Measurements from ENCODE around the gene GPR42.

The GPR42 gene

DNA sequence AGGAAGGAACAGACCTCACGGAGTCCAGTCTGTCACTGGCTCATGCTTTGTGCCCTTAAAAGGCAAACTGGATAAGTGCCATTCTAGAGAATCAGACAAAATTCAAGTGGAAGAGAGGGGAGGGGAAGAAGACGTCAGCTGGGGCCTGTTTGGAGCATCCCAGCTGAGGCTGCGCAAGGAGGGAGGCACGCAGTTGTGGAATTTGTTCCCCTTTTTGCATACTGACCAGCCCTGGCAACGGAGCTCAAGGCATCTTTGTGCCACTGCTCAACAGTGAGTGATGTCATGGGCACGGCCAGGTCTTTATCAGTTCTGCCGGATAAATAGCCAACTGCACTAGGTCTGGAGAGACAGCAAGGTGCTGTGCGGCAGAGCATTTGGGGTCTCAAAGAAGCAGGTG, at the start of gene GPR42:
GPR42 (plus strand) TSS at position 347 of the 400 bp plus-strand sequence. CDS start 292 bp downstream, outside the sequence.
- no peak for ATAC-seq

- ATAC-seq = no peak
These were observed 49.6 kb upstream of the GPR42 start for GRCh38 chr19:35321291-35321690.

DNA sequence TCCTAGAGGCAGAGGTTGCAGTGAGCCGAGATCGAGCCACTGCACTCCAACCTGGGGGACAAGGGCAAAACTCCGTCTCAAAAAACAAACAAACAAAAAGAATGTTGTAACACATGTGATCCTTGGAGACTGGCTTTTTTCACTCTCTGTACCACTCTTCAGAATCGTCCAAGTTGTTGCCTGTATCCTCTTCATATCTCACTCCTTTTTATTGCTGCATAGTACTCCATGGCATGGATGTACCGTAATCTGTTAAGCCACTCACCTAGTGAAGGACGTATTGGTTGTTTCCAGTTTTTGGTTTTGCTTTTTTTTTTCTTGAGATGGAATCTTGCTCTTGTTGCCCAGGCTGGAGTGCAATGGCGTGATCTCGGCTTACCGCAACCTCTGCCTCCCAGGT, 48.9 kb upstream of the GPR42 start:
- no peak for ATAC-seq

DNA sequence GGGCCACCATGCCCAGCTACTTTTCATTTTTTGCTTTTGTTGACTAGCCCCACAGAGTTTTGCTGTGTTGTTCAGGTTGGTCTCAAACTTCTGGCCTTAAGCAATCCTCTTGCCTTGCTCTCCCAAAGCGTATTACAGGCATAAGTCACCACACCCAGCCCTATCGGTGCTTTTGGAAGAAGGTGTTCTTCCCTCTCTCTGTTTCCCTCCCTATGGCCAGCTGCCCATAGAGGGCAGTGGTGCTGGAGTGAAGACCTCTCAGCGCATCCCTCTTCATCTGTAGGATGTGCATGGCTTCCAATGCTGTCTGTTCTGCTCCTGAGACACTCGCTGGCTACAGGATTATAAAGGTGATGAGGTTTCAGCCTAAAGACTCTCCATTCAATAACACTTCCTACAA, 43.2 kb upstream of the GPR42 start:
- no peak for ATAC-seq

DNA sequence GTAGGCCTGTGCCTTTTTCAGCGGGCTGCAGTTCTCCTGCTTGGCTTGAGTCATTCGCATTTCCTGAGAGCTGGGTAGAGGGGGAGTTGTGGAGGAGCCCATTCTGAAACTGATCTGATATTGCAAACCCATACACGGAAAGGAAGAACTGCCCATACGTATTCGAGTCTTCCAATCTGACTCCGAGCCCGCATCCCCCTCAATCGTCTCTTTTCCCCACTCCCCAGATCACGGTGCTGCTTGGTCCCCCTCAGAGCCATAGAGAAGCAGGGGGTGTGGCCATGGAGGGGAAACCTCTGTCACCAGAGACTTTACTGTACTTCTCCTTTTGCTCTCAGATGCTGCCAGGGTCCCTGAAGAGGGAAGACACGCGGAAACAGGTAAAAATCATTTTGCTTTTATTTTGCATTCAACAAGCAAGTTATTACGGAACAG, 42.0 kb upstream of the GPR42 start, which contains the start of gene CD22:
CD22 (plus strand) TSS at position 337 of the 435 bp plus-strand sequence. CDS start 2,854 bp downstream, outside the sequence.
- peak in 1 of 2 donors; percentile 49 for ATAC-seq

GRCh38 chr19:35329323-35329722, 41.5 kb upstream of the GPR42 start:
- ATAC-seq = no peak

GRCh38 chr19:35330475-35330874, 40.4 kb upstream of the GPR42 start:
- no peak for ATAC-seq

GRCh38 chr19:35331551-35332214, 39.2 kb upstream of the GPR42 start:
- ATAC-seq = no peak

- peak in 1 of 2 donors; percentile 28 for ATAC-seq
These were observed 38.1 kb upstream of the GPR42 start for GRCh38 chr19:35332817-35333216.

- ATAC-seq = no peak
These were observed 36.6 kb upstream of the GPR42 start for GRCh38 chr19:35334144-35334753.

DNA sequence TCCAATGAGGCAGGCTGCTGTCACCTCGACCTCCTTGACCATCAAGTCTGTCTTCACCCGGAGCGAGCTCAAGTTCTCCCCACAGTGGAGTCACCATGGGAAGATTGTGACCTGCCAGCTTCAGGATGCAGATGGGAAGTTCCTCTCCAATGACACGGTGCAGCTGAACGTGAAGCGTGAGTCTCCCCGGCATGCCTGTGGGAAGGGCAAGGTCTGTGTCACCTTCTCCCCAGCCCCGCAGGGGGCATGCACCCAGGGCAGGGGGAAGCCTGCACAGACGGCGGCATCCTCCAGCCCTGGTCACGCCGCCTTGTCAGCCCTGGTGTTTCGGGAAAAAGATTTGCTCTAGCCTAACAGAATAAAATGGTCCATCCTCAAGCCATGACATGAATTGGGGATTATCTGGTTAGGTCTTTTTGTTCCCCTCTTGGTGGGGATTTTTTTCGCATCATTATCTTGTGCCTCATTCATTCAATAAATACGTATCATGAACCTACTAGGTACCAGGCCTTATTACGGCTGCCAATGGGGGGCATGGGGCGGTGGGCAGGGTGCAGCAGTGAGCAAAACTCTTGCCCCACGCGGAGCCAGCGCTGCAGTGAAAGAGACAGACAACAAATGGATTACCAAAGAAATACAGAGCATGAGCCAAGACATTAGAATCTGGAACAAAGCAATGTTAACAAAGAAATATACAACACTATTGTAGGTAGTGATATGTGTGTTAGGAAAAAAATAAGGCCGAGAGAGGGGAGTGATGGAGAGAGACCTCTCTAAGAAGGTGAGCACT, 34.5 kb upstream of the GPR42 start:
- ATAC-seq = no peak

DNA sequence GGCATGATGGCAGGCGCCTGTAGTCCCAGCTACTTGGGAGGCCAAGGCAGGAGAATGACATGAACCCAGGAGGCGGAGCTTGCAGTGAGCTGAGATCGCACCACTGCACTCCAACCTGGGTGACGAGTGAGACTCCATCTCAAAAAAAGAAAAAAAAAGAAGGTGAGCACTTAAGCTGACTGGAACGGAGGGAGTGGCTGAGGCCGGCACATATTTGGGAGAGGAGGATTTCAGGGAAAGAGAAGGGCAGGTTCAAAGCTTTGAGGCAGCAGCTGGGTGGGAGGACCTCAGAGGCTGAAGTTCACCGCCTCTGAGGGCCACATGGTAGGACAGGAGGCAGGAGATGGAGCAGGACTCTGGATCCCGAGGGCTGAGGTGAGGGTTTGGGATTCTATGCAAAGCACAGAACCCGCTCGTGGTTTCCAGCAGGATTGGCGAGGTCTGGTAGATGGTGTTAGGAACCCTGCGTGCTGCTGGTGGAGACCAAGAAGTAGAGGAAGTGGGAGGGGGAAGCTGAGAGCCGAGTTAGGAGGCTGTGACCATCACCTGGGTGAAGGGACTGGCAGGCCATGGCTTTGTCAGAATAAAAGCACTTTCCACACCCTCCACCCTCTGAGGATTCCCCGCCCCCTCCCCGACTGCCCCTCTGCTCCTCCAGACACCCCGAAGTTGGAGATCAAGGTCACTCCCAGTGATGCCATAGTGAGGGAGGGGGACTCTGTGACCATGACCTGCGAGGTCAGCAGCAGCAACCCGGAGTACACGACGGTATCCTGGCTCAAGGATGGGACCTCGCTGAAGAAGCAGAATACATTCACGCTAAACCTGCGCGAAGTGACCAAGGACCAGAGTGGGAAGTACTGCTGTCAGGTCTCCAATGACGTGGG, 33.5 kb upstream of the GPR42 start:
- ATAC-seq = no peak

DNA sequence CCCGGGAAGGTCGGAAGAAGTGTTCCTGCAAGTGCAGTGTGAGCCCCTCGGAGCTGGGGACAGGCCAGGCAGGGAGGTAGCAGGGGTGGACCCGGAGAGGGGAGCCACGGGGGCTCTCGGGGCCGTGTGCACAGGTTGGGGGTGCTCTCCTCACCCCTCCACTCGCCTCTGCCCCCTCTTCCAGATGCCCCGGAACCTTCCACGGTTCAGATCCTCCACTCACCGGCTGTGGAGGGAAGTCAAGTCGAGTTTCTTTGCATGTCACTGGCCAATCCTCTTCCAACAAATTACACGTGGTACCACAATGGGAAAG, 32.9 kb upstream of the GPR42 start:
- ATAC-seq = no peak

DNA sequence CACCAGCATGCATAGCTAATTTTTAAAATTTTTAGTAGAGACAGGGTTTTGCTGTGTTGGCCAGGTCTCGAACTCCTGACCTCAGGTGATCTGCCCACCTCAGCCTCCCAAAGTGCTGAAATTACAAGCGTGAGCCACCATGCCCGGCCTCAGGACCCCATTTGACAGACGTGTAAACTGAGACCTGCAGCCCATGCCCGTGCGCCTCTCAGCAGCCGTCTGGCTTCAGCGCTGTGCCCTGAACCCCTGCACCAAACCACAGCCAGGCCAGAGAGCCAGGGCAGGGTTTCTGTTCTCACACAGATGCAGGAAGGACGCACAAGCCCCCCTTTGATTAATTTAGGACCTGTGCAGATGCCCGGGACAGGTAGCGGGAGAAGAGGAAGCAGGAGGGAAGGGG, 30.4 kb upstream of the GPR42 start:
- ATAC-seq = no peak

DNA sequence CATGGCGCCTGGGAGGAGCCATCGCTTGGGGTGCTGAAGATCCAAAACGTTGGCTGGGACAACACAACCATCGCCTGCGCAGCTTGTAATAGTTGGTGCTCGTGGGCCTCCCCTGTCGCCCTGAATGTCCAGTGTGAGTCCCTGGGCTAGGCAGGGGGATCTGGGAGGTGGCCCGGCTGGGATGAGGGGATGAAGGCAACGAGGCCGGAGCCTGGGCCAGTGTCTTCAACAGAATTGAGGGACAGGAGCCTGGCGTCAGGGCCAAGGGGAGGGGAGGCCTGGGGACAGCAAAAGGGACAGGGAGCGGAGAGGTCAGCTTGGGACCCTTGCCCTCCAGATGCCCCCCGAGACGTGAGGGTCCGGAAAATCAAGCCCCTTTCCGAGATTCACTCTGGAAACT, 29.9 kb upstream of the GPR42 start:
- ATAC-seq = no peak

- no peak for ATAC-seq
These were observed 29.2 kb upstream of the GPR42 start for GRCh38 chr19:35341565-35342225.

- ATAC-seq = no peak
These were observed 28.4 kb upstream of the GPR42 start for GRCh38 chr19:35342430-35342829.

GRCh38 chr19:35344511-35345031, 26.3 kb upstream of the GPR42 start:
- ATAC-seq = no peak

DNA sequence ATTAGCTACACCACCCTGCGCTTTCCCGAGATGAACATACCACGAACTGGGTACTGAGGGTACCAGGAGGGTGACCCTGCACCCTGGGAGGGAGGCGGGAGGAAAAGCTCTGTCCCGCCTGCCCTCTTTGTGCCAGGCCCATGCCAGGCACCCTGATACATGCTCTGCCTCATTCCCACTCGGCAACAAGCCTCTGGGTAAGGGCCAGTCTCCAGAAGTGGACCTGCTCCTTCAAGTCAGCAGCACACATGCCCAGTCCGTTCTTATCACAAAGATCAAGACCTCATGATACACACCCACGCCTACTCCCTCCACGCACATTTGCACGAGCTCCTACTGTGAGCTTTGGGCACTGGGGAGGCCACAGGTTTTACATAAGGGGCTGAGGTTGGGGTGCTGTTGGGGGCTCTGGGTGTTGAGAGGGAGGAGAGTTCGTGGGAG, 25.2 kb upstream of the GPR42 start:
- no peak for ATAC-seq

DNA sequence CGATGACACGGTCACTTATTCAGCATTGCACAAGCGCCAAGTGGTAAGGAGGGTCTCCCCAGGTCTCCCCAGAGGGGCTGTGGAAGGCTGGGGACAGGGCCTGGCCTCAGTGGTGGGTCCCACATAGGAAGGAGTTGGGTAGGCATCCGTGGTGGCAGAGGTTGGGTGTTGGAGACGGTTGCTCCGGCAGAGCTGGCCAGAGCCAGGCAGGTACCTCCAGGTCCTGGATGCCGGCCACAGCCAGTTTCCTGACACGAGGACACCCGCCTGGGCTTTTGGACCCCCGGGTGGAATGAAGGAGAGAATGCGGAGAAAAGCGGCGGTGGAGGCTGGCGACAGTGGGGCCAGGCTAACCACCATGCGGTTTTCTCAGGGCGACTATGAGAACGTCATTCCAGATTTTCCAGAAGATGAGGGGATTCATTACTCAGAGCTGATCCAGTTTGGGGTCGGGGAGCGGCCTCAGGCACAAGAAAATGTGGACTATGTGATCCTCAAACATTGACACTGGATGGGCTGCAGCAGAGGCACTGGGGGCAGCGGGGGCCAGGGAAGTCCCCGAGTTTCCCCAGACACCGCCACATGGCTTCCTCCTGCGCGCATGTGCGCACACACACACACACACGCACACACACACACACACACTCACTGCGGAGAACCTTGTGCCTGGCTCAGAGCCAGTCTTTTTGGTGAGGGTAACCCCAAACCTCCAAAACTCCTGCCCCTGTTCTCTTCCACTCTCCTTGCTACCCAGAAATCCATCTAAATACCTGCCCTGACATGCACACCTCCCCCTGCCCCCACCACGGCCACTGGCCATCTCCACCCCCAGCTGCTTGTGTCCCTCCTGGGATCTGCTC, 24.4 kb upstream of the GPR42 start:
- ATAC-seq = peak in 1 of 2 donors; percentile 24
